Endothelial cell (in vitro differentiated cells): ENCODE results near the gene NOPCHAP1. TPM values are rescaled to one million over a fixed set of nuclear protein-coding genes. Genes with fewer than 3 reads are reported as not detected.
"Not testable (repeated sequence)": the region's sequence is repeated elsewhere in the genome, so short reads cannot be mapped to it uniquely, and the experiment has no call there.

Experiments
- DNase-seq: peaks from one replicate; pipeline ENCODE4 v3.0.0; 2021; ENCODE audit warnings: low spot score
- H3K27ac Mint-ChIP-seq: one replicate; pipeline ENCODE4 v1.8.0; 2021; ENCODE audit warnings: mixed read lengths, inconsistent platforms; ENCODE audit not compliant: unreplicated experiment
- H3K27me3 Mint-ChIP-seq: one replicate; pipeline ENCODE4 v1.8.0; 2021; ENCODE audit warnings: mild to moderate bottlenecking, moderate library complexity, mixed read lengths, inconsistent platforms; ENCODE audit not compliant: unreplicated experiment
- H3K36me3 Mint-ChIP-seq: one replicate; pipeline ENCODE4 v1.8.0; 2021; ENCODE audit warnings: mild to moderate bottlenecking, low read depth, mixed read lengths, inconsistent platforms; ENCODE audit not compliant: unreplicated experiment
- H3K4me1 Mint-ChIP-seq: one replicate; pipeline ENCODE4 v1.8.0; 2021; ENCODE audit warnings: mild to moderate bottlenecking, mixed read lengths, inconsistent platforms; ENCODE audit not compliant: unreplicated experiment
- H3K4me3 Mint-ChIP-seq: one replicate; pipeline ENCODE4 v1.8.0; 2021; ENCODE audit warnings: mild to moderate bottlenecking, mixed read lengths, inconsistent platforms; ENCODE audit not compliant: unreplicated experiment
- H3K9me3 Mint-ChIP-seq: one replicate; pipeline ENCODE4 v1.8.0; 2021; ENCODE audit warnings: mixed read lengths, inconsistent platforms; ENCODE audit not compliant: unreplicated experiment
- CTCF ChIP-seq: fragments of 200-600 bp; sonication (generic); IDR thresholded peaks from one replicate; pipeline ENCODE4 v1.5.0; 2021; ENCODE audit warnings: antibody characterized with exemption; ENCODE audit not compliant: unreplicated experiment
- total RNA-seq: library from RNA; stranded (reverse); fragmentation: NEBNext Ultra II Directional; extraction: Animal tissue kit (Norgen Biotek cat#: 25700); gene quantifications from one replicate; pipeline ENCODE4 v1.2.1, GENCODE V29; 2021; ENCODE audit not compliant: unreplicated experiment

The NOPCHAP1 gene
- total RNA-seq, 1 donor from 2014 or later, result 14.3 TPM

DNA sequence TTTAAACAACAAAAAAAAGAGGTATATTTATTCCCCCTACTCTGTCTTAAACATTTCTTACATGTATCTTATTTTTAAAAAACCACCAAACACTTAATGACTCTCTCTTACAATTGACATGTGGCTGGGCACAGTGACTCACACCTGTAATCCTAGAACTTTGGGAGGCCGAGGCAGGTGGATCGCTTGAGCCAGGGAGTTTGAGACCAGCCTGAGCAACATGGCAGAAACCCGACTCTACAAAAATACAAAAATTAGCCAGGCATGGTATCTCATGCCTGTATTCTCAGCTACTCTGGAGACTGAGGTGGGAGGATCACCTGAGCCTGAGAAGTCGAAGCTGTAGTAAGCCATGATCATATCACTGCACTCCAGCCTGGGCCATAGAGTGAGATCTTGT is 44.0 kb upstream of the NOPCHAP1 start:
- no peak overlapping the region for H3K27ac Mint-ChIP-seq
- no peak for DNase-seq
- no peak overlapping the region for H3K4me3 Mint-ChIP-seq
- no peak for TF ChIP-seq CTCF
- H3K36me3 Mint-ChIP-seq, result no peaks in the 10 kb centered on the region
- H3K27me3 Mint-ChIP-seq, result no peaks in the 10 kb centered on the region
- H3K4me1 Mint-ChIP-seq, result no peaks in the 10 kb centered on the region
- H3K9me3 Mint-ChIP-seq, result no peaks in the 10 kb centered on the region

DNA sequence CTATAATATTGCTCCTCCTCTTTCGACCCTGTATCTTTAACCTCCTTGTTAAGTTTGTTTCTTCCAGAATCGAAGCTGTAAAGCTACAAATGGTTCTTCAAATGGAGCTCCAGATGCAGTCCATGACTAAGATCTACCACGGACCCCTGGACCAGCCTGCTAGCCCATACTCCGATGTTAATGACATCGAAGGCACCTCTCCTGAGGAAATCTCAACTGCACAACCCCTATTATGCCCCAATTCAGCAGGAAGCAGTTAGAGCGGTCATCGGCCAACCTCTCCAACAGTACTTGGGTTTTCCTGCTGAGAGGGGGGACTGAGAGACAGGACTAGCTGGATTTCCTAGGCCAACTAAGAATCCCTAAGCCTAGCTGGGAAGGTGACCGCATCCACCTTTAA is 42.7 kb upstream of the NOPCHAP1 start:
- H3K4me3 Mint-ChIP-seq, H3K36me3 Mint-ChIP-seq, H3K27ac Mint-ChIP-seq, H3K4me1 Mint-ChIP-seq, DNase-seq, H3K27me3 Mint-ChIP-seq, H3K9me3 Mint-ChIP-seq: not testable (repeated sequence)

GRCh38 chr12:104944252-104944651 is 41.9 kb upstream of the NOPCHAP1 start:
- DNase-seq, result no peak
- H3K27me3 Mint-ChIP-seq, result no peaks in the 10 kb centered on the region
- H3K36me3 Mint-ChIP-seq, result no peaks in the 10 kb centered on the region
- no peak overlapping the region for H3K4me3 Mint-ChIP-seq
- no peaks in the 10 kb centered on the region for H3K4me1 Mint-ChIP-seq
- no peak overlapping the region for H3K27ac Mint-ChIP-seq
- no peaks in the 10 kb centered on the region for H3K9me3 Mint-ChIP-seq
- no peak for TF ChIP-seq CTCF

DNA sequence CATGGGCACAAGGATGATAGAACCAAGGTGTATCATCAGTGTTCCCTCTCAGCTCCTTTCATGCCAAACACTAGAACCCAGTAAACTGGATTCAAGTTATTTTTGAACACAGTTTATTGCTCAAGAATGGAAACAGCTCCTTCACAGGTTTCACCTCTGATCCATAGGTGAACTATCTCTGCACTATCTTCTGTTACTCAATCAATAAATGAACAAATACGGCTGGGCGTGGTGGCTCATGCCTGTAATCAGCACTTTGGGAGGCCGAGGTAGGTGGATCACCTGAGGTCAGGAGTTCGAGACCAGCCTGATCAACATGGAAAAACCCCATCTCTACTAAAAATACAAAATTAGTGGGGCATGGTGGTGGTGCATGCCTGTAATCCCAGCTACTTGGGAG is 37.4 kb upstream of the NOPCHAP1 start:
- H3K36me3 Mint-ChIP-seq, H3K27me3 Mint-ChIP-seq, DNase-seq, H3K9me3 Mint-ChIP-seq, H3K27ac Mint-ChIP-seq, H3K4me1 Mint-ChIP-seq, H3K4me3 Mint-ChIP-seq: not testable (repeated sequence)

GRCh38 chr12:104951759-104952509 is 34.2 kb upstream of the NOPCHAP1 start:
- H3K4me3 Mint-ChIP-seq, result no peak overlapping the region
- no peak for TF ChIP-seq CTCF
- no peaks in the 10 kb centered on the region for H3K36me3 Mint-ChIP-seq

GRCh38 chr12:104952816-104953215 is 33.3 kb upstream of the NOPCHAP1 start:
- Mint-ChIP-seq H3K27ac (no peak overlapping the region), H3K4me3 (no peak overlapping the region), H3K4me1 (no peaks in the 10 kb centered on the region)

More at GRCh38 chr12:104951759-104952509, 34.2 kb upstream of the NOPCHAP1 start:
- H3K9me3 Mint-ChIP-seq, result no peaks in the 10 kb centered on the region
- no peak overlapping the region for H3K27ac Mint-ChIP-seq
- DNase-seq, result no peak
- no peaks in the 10 kb centered on the region for H3K4me1 Mint-ChIP-seq
- no peaks in the 10 kb centered on the region for H3K27me3 Mint-ChIP-seq

More at GRCh38 chr12:104952816-104953215, 33.3 kb upstream of the NOPCHAP1 start:
- no peak for DNase-seq
- Mint-ChIP-seq H3K27me3 (peaks cover 5% of the 10 kb centered on the region), H3K9me3 (no peaks in the 10 kb centered on the region), H3K36me3 (no peaks in the 10 kb centered on the region)
- no peak for TF ChIP-seq CTCF
